ENCODE data around the gene KRT10. TPM values are rescaled to one million over a fixed set of nuclear protein-coding genes. Genes with fewer than 3 reads are reported as not detected.

The KRT10 gene
- total and polyA plus RNA-seq, 2 donors (not counting 1 experiment from before 2014, with no cell fraction given), result 4.1 to 45.8 TPM

- Histone ChIP-seq H3K9me3 (ENCODE audit: control insufficient read depth, insufficient read depth, low read depth, low read length) (no peaks in the 10 kb centered on the region), H3K4me2 (ENCODE audit: extremely low read depth, insufficient read depth, low read length) (no peak overlapping the region), H3K9ac (ENCODE audit: insufficient read depth, low read length) (no peak overlapping the region), H2AFZ (ENCODE audit: low read length) (no peak overlapping the region), H3K27me3 (ENCODE audit: control insufficient read depth, insufficient read depth, low read length) (peaks cover 20% of the 10 kb centered on the region), H3K4me3 (replicated peaks in 1 of 4; ENCODE audit: control extremely low read depth in 1 of 4, insufficient read depth in 1 of 4, low read depth in 3 of 4, low read length in 4 of 4) (no peak overlapping the region), H3K36me3 (ENCODE audit: control insufficient read depth, insufficient read depth, low read length) (no peaks in the 10 kb centered on the region), H3K27ac (ENCODE audit: insufficient read depth, low read length) (no peak overlapping the region), H3K4me1 (ENCODE audit: control insufficient read depth, extremely low read depth, insufficient read depth, low read length) (no peaks in the 10 kb centered on the region), H4K20me1 (ENCODE audit: control insufficient read depth, extremely low read depth, insufficient read depth, low read length) (no peaks in the 10 kb centered on the region), H3K79me2 (ENCODE audit: control insufficient read depth, insufficient read depth, low read length) (no peaks in the 10 kb centered on the region)
- TF ChIP-seq CTCF (conservative IDR thresholded peaks at IDR 0.05 in 1 of 2, IDR thresholded peaks at IDR 0.05 in 1 of 2; ENCODE audit: low read depth in 1 of 2, low read length in 2 of 2), result no peak
- TF ChIP-seq EZH2 (IDR thresholded peaks at IDR 0.05; ENCODE audit: low read length, missing control alignments), result no peak
- DNase-seq (ENCODE audit: low read depth in 2 of 2), result no peak
These were observed 25.6 kb downstream of the KRT10 start for GRCh38 chr17:40796846-40797245.

GRCh38 chr17:40795019-40795667 lies 27.3 kb downstream of the KRT10 start:
- peaks cover 14% of the 10 kb centered on the region for H3K27me3 ChIP-seq (ENCODE audit: control insufficient read depth, insufficient read depth, low read length)
- no peak overlapping the region for H3K4me3 ChIP-seq (replicated peaks in 1 of 4; ENCODE audit: control extremely low read depth in 1 of 4, insufficient read depth in 1 of 4, low read depth in 3 of 4, low read length in 4 of 4)
- no peak overlapping the region for H2AFZ ChIP-seq (ENCODE audit: low read length)
- H3K4me1 ChIP-seq (ENCODE audit: control insufficient read depth, extremely low read depth, insufficient read depth, low read length), result no peaks in the 10 kb centered on the region
- no peak for DNase-seq (ENCODE audit: low read depth in 2 of 2)
- no peaks in the 10 kb centered on the region for H4K20me1 ChIP-seq (ENCODE audit: control insufficient read depth, extremely low read depth, insufficient read depth, low read length)
- H3K27ac ChIP-seq (ENCODE audit: insufficient read depth, low read length), result no peak overlapping the region
- no peaks in the 10 kb centered on the region for H3K36me3 ChIP-seq (ENCODE audit: control insufficient read depth, insufficient read depth, low read length)
- no peak for TF ChIP-seq EZH2 (IDR thresholded peaks at IDR 0.05; ENCODE audit: low read length, missing control alignments)
- TF ChIP-seq CTCF (conservative IDR thresholded peaks at IDR 0.05 in 1 of 2, IDR thresholded peaks at IDR 0.05 in 1 of 2; ENCODE audit: low read depth in 1 of 2, low read length in 2 of 2), result no peak
- no peak overlapping the region for H3K9ac ChIP-seq (ENCODE audit: insufficient read depth, low read length)
- no peaks in the 10 kb centered on the region for H3K79me2 ChIP-seq (ENCODE audit: control insufficient read depth, insufficient read depth, low read length)
- H3K4me2 ChIP-seq (ENCODE audit: extremely low read depth, insufficient read depth, low read length), result no peak overlapping the region
- no peaks in the 10 kb centered on the region for H3K9me3 ChIP-seq (ENCODE audit: control insufficient read depth, insufficient read depth, low read depth, low read length)

- no peak overlapping the region for H2AFZ ChIP-seq (ENCODE audit: low read length)
- TF ChIP-seq CTCF (conservative IDR thresholded peaks at IDR 0.05 in 1 of 2, IDR thresholded peaks at IDR 0.05 in 1 of 2; ENCODE audit: low read depth in 1 of 2, low read length in 2 of 2) (no peak), EZH2 (IDR thresholded peaks at IDR 0.05; ENCODE audit: low read length, missing control alignments) (no peak)
- H3K36me3 ChIP-seq (ENCODE audit: control insufficient read depth, insufficient read depth, low read length), result no peaks in the 10 kb centered on the region
- H3K27ac ChIP-seq (ENCODE audit: insufficient read depth, low read length), result no peak overlapping the region
- no peaks in the 10 kb centered on the region for H3K4me1 ChIP-seq (ENCODE audit: control insufficient read depth, extremely low read depth, insufficient read depth, low read length)
- no peaks in the 10 kb centered on the region for H4K20me1 ChIP-seq (ENCODE audit: control insufficient read depth, extremely low read depth, insufficient read depth, low read length)
- no peaks in the 10 kb centered on the region for H3K9me3 ChIP-seq (ENCODE audit: control insufficient read depth, insufficient read depth, low read depth, low read length)
- no peak overlapping the region for H3K4me3 ChIP-seq (replicated peaks in 1 of 4; ENCODE audit: control extremely low read depth in 1 of 4, insufficient read depth in 1 of 4, low read depth in 3 of 4, low read length in 4 of 4)
- H3K27me3 ChIP-seq (ENCODE audit: control insufficient read depth, insufficient read depth, low read length), result peaks cover 12% of the 10 kb centered on the region
- no peaks in the 10 kb centered on the region for H3K79me2 ChIP-seq (ENCODE audit: control insufficient read depth, insufficient read depth, low read length)
- H3K4me2 ChIP-seq (ENCODE audit: extremely low read depth, insufficient read depth, low read length), result no peak overlapping the region
- no peak for DNase-seq (ENCODE audit: low read depth in 2 of 2)
- H3K9ac ChIP-seq (ENCODE audit: insufficient read depth, low read length), result no peak overlapping the region
These were observed 27.9 kb downstream of the KRT10 start for GRCh38 chr17:40794466-40794865.

Measured in fibroblast of lung (primary cell).